Measurements from ENCODE around the gene LTO1. TPM values are rescaled to one million over a fixed set of nuclear protein-coding genes. Genes with fewer than 3 reads are reported as not detected.
A peak's percentile ranks its signal among the peaks of the same experiment; 100 is the strongest.

Gene LTO1
- total RNA-seq, 1 donor from 2014 or later = 52.5 TPM

- no peaks in the 10 kb centered on the region for H3K36me3 Mint-ChIP-seq (ENCODE audit: low read depth)
- ATAC-seq (ENCODE audit: low read depth) (no peak), DNase-seq (no peak)
- H3K27me3 Mint-ChIP-seq = peaks cover 9% of the 10 kb centered on the region
- H3K4me1 Mint-ChIP-seq = peaks cover 30% of the 10 kb centered on the region
- H3K4me3 Mint-ChIP-seq = peak overlapping the region; percentile 59
- ChIA-PET POLR2A (interaction anchor here (1.4 to 3.2 kb wide), 4 partner anchors 31 to 543 kb away, joined by 3 to 27 read pairs (median 8); partner anchors contain the start of gene LTO1), CTCF (interaction anchor here (1.0 to 4.7 kb wide), 8 partner anchors 17 to 1033 kb away, joined by 3 to 75 read pairs (median 6); partner anchors contain the start of genes MYEOV and TPCN2)
- TF ChIP-seq, protein P1, sequence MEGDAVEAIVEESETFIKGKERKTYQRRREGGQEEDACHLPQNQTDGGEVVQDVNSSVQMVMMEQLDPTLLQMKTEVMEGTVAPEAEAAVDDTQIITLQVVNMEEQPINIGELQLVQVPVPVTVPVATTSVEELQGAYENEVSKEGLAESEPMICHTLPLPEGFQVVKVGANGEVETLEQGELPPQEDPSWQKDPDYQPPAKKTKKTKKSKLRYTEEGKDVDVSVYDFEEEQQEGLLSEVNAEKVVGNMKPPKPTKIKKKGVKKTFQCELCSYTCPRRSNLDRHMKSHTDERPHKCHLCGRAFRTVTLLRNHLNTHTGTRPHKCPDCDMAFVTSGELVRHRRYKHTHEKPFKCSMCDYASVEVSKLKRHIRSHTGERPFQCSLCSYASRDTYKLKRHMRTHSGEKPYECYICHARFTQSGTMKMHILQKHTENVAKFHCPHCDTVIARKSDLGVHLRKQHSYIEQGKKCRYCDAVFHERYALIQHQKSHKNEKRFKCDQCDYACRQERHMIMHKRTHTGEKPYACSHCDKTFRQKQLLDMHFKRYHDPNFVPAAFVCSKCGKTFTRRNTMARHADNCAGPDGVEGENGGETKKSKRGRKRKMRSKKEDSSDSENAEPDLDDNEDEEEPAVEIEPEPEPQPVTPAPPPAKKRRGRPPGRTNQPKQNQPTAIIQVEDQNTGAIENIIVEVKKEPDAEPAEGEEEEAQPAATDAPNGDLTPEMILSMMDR (IDR thresholded peaks at IDR 0.05) = no peak
- H3K9me3 Mint-ChIP-seq = no peaks in the 10 kb centered on the region
- intact Hi-C loops (cut with micrococcal nuclease) = loop anchor here (1.0 to 10.0 kb wide), 10 partner anchors 201 to 1061 kb away; partner anchors contain the start of genes CPT1A, IGHMBP2, MRPL21 and TESMIN
- H3K27ac Mint-ChIP-seq = no peak overlapping the region
Observed at GRCh38 chr11:69643646-69644045, 31.5 kb downstream of the LTO1 start.

- Mint-ChIP-seq H3K27me3 (peaks cover 11% of the 10 kb centered on the region), H3K36me3 (ENCODE audit: low read depth) (no peaks in the 10 kb centered on the region), H3K4me3 (peak overlapping the region; percentile 83), H3K27ac (no peak overlapping the region), H3K9me3 (no peaks in the 10 kb centered on the region), H3K4me1 (peaks cover 32% of the 10 kb centered on the region)
- intact Hi-C loops (cut with micrococcal nuclease) = loop anchor here (1.0 to 10.0 kb wide), 11 partner anchors 32 to 1061 kb away; partner anchors contain the start of genes CPT1A, IGHMBP2, LTO1 and MRPL21
- CTCF ChIA-PET = interaction anchor here (0.9 to 4.7 kb wide), 10 partner anchors 18 to 1059 kb away, joined by 3 to 75 read pairs (median 4); partner anchors contain the start of genes MYEOV and TPCN2
- TF ChIP-seq, protein P1 (IDR thresholded peaks at IDR 0.05) = peak; percentile 68
- ATAC-seq (ENCODE audit: low read depth) (peak; percentile 80), DNase-seq (peak; percentile 86)
- POLR2A ChIA-PET = interaction anchor here (0.6 to 3.2 kb wide), 8 partner anchors 32 to 1176 kb away, joined by 3 to 27 read pairs (median 6); partner anchors contain the start of gene LTO1
Observed at GRCh38 chr11:69642913-69643632, 32.1 kb downstream of the LTO1 start.

DNA sequence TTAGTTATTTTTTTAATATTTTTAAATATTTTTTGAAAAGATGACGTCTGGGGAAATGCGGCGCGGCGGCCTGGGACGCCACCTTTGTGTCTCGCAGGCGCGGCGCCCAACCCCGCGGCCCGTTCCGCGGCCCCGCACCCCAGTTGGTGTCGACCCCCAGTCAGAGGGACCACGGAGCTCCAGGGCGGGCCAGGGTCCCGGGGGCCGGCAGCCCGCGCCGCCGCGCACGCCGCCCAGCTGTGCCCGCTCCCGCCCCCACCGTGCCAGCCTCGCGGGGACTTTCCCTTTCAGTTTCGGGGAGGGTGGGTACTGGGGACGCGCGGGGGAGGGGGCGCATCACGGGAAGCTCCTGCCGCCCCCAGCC, 32.6 kb downstream of the LTO1 start:
- ATAC-seq (ENCODE audit: low read depth) (peak; percentile 53), DNase-seq (peak; percentile 62)
- Mint-ChIP-seq H3K36me3 (ENCODE audit: low read depth) (no peaks in the 10 kb centered on the region), H3K4me1 (peaks cover 32% of the 10 kb centered on the region), H3K27me3 (peaks cover 14% of the 10 kb centered on the region), H3K27ac (no peak overlapping the region), H3K9me3 (no peaks in the 10 kb centered on the region), H3K4me3 (peak overlapping the region; percentile 73)
- ChIA-PET CTCF (interaction anchor here (0.9 to 4.7 kb wide), 10 partner anchors 18 to 1059 kb away, joined by 3 to 75 read pairs (median 4); partner anchors contain the start of genes MYEOV and TPCN2), POLR2A (interaction anchor here (0.6 to 3.2 kb wide), 8 partner anchors 33 to 1175 kb away, joined by 3 to 27 read pairs (median 6); partner anchors contain the start of gene LTO1)
- TF ChIP-seq, protein P1 (IDR thresholded peaks at IDR 0.05) = no peak
- intact Hi-C loops (cut with micrococcal nuclease) = loop anchor here (1.0 to 10.0 kb wide), 8 partner anchors 33 to 1060 kb away; partner anchors contain the start of genes CPT1A, IGHMBP2, LTO1 and MRPL21

- Mint-ChIP-seq H3K4me3 (peak overlapping the region; percentile 86), H3K27me3 (peaks cover 16% of the 10 kb centered on the region), H3K4me1 (peaks cover 35% of the 10 kb centered on the region), H3K27ac (no peak overlapping the region), H3K9me3 (no peaks in the 10 kb centered on the region), H3K36me3 (ENCODE audit: low read depth) (no peaks in the 10 kb centered on the region)
- ATAC-seq (ENCODE audit: low read depth) = no peak
- POLR2A ChIA-PET = interaction anchor here (0.6 to 3.2 kb wide), 8 partner anchors 33 to 1174 kb away, joined by 3 to 27 read pairs (median 6); partner anchors contain the start of gene LTO1
- TF ChIP-seq, protein P1 (IDR thresholded peaks at IDR 0.05) = no peak
- CTCF ChIA-PET = interaction anchor here (1.3 to 4.7 kb wide), 5 partner anchors 29 to 541 kb away, joined by 3 to 75 read pairs (median 13); partner anchors contain the start of gene MYEOV
- intact Hi-C loops (cut with micrococcal nuclease) = loop anchor here (1.0 to 10.0 kb wide), 9 partner anchors 33 to 1181 kb away; partner anchors contain the start of genes CPT1A, IGHMBP2, LTO1 and MRPL21
- no peak for DNase-seq
Observed at GRCh38 chr11:69641681-69642548, 33.2 kb downstream of the LTO1 start.
